Stomach (tissue), 9 donors: ENCODE data around the gene EHD4. TPM values are rescaled to one million over a fixed set of nuclear protein-coding genes. Genes with fewer than 3 reads are reported as not detected.

Experiments
- DNase-seq, 2 donors: peaks; one replicate each; pipeline versions ENCODE4 v3.0.0 to v3.0.0-alpha.2; 2013 to 2019
- H3K27ac ChIP-seq, 5 donors: fragments of 200-600 bp in 4 of 5; sonication (generic) in 4 of 5; one replicate each; pipeline ENCODE4 v1.5.1; 2013 to 2019; ENCODE audit warnings: mild to moderate bottlenecking in 1 of 5, moderate library complexity in 1 of 5
- H3K27me3 ChIP-seq, 3 donors: fragments of 200-600 bp; sonication (generic); one replicate each; pipeline ENCODE4 v1.5.1; 2017 to 2019; ENCODE audit warnings: mixed run types in 1 of 3
- H3K36me3 ChIP-seq, 4 donors: fragments of 200-600 bp; sonication (generic); 1 replicate in 3 of 4; 2 replicates in 1 of 4; pipeline ENCODE4 v1.5.1; 2016 to 2019
- H3K4me1 ChIP-seq, 4 donors: fragments of 200-600 bp; sonication (generic); one replicate each; pipeline ENCODE4 v1.5.1; 2016 to 2019
- H3K4me3 ChIP-seq, 4 donors: fragments of 200-600 bp; sonication (generic) in 3 of 4; one replicate each; pipeline ENCODE4 v1.5.1; 2016 to 2019; ENCODE audit warnings: mild to moderate bottlenecking in 1 of 4
- H3K9me3 ChIP-seq, 4 donors: fragments of 200-600 bp; sonication (generic); one replicate each; pipeline ENCODE4 v1.5.1; 2016 to 2019
- EP300 ChIP-seq: sonication (generic); formaldehyde crosslinking; IDR thresholded peaks from one replicate; pipeline ENCODE4 v1.6.1; 2017; ENCODE audit warnings: antibody characterized with exemption
- POLR2A ChIP-seq, 4 donors: fragments of 450-650 bp; IDR thresholded peaks; one replicate each; pipeline ENCODE4 v1.6.1; 2016; ENCODE audit warnings: antibody characterized with exemption in 4 of 4, control low read depth in 2 of 4, mild to moderate bottlenecking in 1 of 4, moderate library complexity in 1 of 4
- POLR2AphosphoS5 ChIP-seq, 3 donors: sonication (generic); formaldehyde crosslinking; IDR thresholded peaks; one replicate each; pipeline ENCODE4 v1.6.1; 2016; ENCODE audit warnings: antibody characterized with exemption in 3 of 3
- WGBS, 5 donors: extraction: QIAGEN DNeasy Blood & Tissue Kit in 3 of 5; methylation state at CpG; one replicate each; pipeline versions ENCODE4 v1.1.5 to v1.1.7; 2013 to 2018; 5-methylcytosine and 5-hydroxymethylcytosine counted together
- intact Hi-C: fragments of 100-400 bp; cut with DNase I; formaldehyde crosslinking; loops from one replicate; pipeline ENCODE4 v1.15.1; 2023; ENCODE audit warnings: low total_unique reads
- polyA plus RNA-seq, 3 donors: library from polyadenylated mRNA; stranded (reverse); fragments of 200-250 nt; gene quantifications; one replicate each; pipeline ENCODE4 v1.2.3, GENCODE V29; 2013
- total RNA-seq, 5 donors: library from RNA; depleted of rRNA; stranded (reverse); fragments of >200 nt; gene quantifications; one replicate each; pipeline versions ENCODE4 v1.1.0 to v1.2.3, GENCODE V29; 2014 to 2016
- TF ChIP-seq, protein P1 (sequence below), 7 experiments: fragments of 450-650 bp in 4 of 7; fragments of 200-600 bp in 3 of 7; sonication (generic) in 3 of 7; IDR thresholded peaks; one replicate each; pipeline ENCODE4 v1.5.1; 2016 to 2019; ENCODE audit warnings: antibody characterized with exemption in 7 of 7, control low read depth in 2 of 7, mild to moderate bottlenecking in 1 of 7
- donor health status: healthy with polysubstance abuse.
- donor health status: Bipolar disorder and iron deficiency.
- donor health status: healthy.

The EHD4 gene
- total and polyA plus RNA-seq, 8 donors, result 5.8 to 86.4 (median 16.2) TPM

DNA sequence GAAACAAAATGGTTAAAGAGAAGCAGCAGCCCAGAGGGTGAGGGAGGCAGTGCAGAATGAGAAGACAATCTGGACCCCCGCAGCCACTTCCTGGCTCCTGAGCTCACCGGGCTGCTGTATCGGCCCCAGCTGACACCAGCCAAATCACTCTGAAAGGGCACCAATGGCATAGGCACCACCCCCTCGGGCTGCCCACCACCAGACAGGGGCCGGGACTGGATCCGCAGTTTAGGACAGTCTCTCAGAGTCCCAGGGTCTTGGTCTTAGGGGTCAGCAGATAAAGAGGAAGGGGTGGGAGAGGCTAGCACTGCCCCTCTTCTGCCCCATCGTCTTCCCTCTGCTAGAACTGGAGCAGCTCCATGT is 17.9 kb upstream of the EHD4 start:
- Histone ChIP-seq H3K27me3 (no peaks in the 10 kb centered on the region), H3K4me1 (no peaks in the 10 kb centered on the region), H3K27ac (no peak overlapping the region), H3K4me3 (no peak overlapping the region), H3K9me3 (no peaks in the 10 kb centered on the region), H3K36me3 (no peaks in the 10 kb centered on the region)
- 55 to 68% (median 57%) methylated on average over 7 of the region's 7 CpGs for WGBS, 5 donors
- intact Hi-C loops, result no loop called here
- TF ChIP-seq POLR2A (IDR thresholded peaks at IDR 0.05), result no peak
- no peak for TF ChIP-seq EP300
- TF ChIP-seq, protein P1, sequence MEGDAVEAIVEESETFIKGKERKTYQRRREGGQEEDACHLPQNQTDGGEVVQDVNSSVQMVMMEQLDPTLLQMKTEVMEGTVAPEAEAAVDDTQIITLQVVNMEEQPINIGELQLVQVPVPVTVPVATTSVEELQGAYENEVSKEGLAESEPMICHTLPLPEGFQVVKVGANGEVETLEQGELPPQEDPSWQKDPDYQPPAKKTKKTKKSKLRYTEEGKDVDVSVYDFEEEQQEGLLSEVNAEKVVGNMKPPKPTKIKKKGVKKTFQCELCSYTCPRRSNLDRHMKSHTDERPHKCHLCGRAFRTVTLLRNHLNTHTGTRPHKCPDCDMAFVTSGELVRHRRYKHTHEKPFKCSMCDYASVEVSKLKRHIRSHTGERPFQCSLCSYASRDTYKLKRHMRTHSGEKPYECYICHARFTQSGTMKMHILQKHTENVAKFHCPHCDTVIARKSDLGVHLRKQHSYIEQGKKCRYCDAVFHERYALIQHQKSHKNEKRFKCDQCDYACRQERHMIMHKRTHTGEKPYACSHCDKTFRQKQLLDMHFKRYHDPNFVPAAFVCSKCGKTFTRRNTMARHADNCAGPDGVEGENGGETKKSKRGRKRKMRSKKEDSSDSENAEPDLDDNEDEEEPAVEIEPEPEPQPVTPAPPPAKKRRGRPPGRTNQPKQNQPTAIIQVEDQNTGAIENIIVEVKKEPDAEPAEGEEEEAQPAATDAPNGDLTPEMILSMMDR (IDR thresholded peaks at IDR 0.05), result no peak
- TF ChIP-seq POLR2AphosphoS5 (IDR thresholded peaks at IDR 0.05), result no peak
- DNase-seq, result no peak

DNA sequence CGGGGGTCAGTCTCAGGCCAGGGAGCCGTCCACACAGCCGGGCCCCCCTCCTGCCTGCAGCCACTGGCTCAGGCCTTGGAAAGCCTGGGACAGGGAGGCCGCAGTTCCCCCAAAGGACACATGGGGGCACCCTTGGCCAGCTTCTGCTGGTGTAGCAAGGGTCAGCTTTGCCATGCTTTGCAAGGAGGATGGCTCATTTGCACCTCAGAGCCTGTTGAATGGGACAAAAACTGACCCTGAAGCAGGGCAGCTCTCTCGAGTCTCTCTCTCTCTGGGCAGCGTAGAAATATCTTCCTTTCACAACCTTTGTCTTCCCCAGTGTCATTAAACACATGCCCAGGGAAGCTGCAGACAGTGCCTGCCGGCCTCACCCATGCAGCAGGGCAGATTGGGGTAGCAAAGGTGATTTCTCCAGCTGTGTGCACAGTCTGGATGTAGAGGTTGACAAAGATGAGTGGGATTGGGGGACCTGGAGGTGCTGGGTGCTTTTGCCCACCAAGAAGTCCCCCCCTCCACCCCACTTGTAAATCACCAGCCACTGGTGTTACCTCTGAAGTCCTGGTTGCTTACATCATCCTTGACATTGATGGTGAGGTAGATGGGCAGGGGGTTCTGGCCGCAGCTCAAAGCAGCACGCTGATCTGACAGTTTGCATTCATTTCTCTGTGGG is 17.4 kb upstream of the EHD4 start:
- no peak for TF ChIP-seq EP300
- TF ChIP-seq POLR2AphosphoS5 (IDR thresholded peaks at IDR 0.05), result peak in 1 of 3 donors; percentile 33
- TF ChIP-seq, protein P1 (IDR thresholded peaks at IDR 0.05), result peak in 5 of 7 experiments; percentile 92 to 99 (median 99)
- intact Hi-C loops, result loop anchor here (5.0 kb wide), 1 partner anchor 68 kb away; no protein-coding TSS in a partner anchor
- 20 to 24% (median 22%) methylated on average over 8 to 9 of the region's 9 CpGs for WGBS, 5 donors
- Histone ChIP-seq H3K27ac (no peak overlapping the region), H3K4me3 (no peak overlapping the region), H3K4me1 (no peaks in the 10 kb centered on the region), H3K27me3 (no peaks in the 10 kb centered on the region), H3K9me3 (no peaks in the 10 kb centered on the region), H3K36me3 (no peaks in the 10 kb centered on the region)
- peak; percentile 91 to 92 for DNase-seq

DNA sequence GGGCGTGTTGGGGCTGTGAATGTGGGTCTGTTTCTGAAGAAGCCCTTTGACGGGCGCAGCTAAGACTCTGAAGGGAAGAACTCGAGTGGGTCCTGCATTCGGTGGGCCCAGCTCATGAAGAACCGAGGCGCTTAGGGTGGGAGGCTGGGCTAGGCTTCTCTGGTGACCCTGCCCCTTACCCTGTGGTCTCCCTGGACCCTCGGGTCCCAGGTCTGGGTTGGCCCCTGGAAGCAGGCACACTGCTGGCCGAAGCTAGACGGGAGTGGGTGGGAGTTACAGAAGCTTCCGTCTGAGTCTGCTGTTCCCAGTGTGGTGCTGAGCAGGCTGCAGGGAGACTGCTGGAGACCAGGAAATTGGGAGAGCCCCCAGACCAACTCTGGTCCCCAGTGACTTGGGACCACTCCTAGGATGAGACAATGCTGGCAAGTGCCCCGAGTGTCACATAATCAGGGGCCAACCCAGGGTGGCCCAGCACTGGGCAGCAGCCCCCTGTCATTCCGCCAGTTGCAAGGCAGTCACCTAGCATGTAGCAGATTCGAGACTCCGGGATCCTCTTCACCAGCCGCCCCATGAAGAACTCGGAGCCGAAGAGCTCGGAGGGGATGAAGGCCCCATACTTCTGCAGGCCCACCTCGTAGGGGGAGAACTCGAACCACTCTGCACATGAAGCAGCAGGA is 16.7 kb upstream of the EHD4 start:
- H3K27ac ChIP-seq, result no peak overlapping the region
- TF ChIP-seq, protein P1 (IDR thresholded peaks at IDR 0.05), result no peak
- TF ChIP-seq POLR2A (IDR thresholded peaks at IDR 0.05) (no peak), POLR2AphosphoS5 (IDR thresholded peaks at IDR 0.05) (no peak), EP300 (no peak)
- no peak for DNase-seq
- H3K4me3 ChIP-seq, result no peak overlapping the region
- no peaks in the 10 kb centered on the region for H3K4me1 ChIP-seq
- intact Hi-C loops, result loop anchor here (5.0 kb wide), 1 partner anchor 68 kb away; no protein-coding TSS in a partner anchor
- no peaks in the 10 kb centered on the region for H3K9me3 ChIP-seq
- 71 to 77% (median 72%) methylated on average over 17 to 21 of the region's 21 CpGs for WGBS, 5 donors
- H3K27me3 ChIP-seq, result no peaks in the 10 kb centered on the region
- H3K36me3 ChIP-seq, result no peaks in the 10 kb centered on the region

DNA sequence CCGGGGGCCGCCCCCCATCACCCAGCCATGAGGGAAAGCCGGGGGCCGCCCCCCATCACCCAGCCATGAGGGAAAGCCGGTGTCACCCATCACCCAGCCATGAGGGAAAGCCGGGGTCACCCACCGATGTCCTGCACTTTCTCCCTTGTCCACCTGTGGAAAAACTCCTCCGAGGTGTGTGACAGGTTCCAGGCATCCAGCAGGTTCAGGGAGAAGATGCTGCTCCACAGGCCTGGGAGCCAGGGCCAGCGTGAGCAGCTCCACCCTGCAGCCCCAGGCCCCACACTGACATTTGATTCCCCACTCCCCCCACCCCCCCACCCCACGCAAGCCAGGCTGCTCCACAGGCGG is 15.5 kb upstream of the EHD4 start:
- 85 to 100% (median 90%) methylated on average over 5 to 11 of the region's 11 CpGs for WGBS, 5 donors
- TF ChIP-seq, protein P1 (IDR thresholded peaks at IDR 0.05), result no peak
- TF ChIP-seq EP300 (no peak), POLR2A (IDR thresholded peaks at IDR 0.05) (no peak), POLR2AphosphoS5 (IDR thresholded peaks at IDR 0.05) (no peak)
- Histone ChIP-seq H3K4me1 (no peaks in the 10 kb centered on the region), H3K27me3 (no peaks in the 10 kb centered on the region), H3K9me3 (no peaks in the 10 kb centered on the region), H3K4me3 (no peak overlapping the region), H3K36me3 (no peaks in the 10 kb centered on the region), H3K27ac (no peak overlapping the region)
- intact Hi-C loops, result loop anchor here (5.0 kb wide), 1 partner anchor 69 kb away; no protein-coding TSS in a partner anchor
- DNase-seq, result no peak
